Measurements from ENCODE around the gene NR2F2.

Gene NR2F2

DNA sequence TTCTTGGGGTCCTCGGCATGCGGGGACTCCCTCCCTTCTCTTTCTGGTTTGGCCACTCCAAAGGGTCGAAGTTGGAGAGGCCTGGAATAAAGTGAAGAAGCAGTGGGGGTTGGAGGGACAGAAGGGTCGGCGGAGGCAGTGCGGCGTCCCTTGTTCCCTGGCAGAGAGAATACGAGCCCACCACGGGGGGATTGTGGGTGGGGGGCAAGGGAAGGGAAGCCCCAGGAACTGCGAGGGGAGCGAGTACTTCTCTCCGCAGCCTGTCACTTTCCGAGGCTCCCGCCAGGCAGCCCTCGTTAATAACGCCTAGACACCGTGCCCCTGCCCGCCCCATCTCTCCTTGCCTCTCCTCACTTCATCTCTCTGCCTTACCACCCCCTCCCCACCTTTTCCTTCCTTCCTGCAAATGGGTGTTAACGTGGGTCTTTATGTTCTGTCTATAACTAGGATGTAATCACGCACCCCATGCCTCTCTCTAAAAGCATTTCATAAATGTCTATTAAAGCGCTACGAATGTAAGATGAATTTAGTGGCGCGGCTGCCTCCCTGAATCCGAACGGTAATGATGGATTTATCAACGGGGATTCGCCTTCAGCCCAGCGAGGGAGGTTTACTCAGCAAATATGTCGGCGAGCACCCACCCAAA is 13.7 kb downstream of the NR2F2 start:
- DNase-seq: peak; percentile 12 to 13

GRCh38 chr15:96344706-96345559 is 14.4 kb downstream of the NR2F2 start:
- peak; percentile 14 to 16 for DNase-seq

- peak; percentile 20 to 28 for DNase-seq
Measured at GRCh38 chr15:96345560-96346399, 15.3 kb downstream of the NR2F2 start.

DNA sequence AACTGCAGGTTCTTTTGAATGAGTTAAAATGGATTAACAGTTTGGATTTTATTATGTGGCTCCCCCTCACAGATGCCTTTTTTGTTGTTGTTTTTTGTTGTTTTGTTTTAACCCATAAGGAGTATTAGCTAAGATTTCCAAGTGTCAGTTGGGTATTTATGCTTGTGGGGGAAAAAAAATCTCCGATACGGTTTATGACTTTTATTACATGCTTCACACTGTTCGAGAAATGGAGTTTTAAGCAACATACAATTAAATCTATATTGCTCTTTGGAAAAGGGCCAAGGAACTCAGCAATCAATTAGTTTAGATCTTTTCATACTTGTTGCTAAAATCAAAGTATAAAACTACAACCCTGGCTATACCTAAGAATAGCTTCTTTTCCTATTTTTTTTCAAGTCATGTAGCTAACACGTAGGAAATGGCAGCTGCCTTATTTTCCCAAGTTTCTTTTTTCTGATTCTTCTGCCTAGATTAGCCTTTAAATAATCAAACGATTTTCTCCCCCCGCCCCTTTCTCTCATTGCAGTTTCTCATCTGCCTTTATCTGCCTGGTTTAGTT is 16.0 kb downstream of the NR2F2 start:
- DNase-seq: no peak

DNA sequence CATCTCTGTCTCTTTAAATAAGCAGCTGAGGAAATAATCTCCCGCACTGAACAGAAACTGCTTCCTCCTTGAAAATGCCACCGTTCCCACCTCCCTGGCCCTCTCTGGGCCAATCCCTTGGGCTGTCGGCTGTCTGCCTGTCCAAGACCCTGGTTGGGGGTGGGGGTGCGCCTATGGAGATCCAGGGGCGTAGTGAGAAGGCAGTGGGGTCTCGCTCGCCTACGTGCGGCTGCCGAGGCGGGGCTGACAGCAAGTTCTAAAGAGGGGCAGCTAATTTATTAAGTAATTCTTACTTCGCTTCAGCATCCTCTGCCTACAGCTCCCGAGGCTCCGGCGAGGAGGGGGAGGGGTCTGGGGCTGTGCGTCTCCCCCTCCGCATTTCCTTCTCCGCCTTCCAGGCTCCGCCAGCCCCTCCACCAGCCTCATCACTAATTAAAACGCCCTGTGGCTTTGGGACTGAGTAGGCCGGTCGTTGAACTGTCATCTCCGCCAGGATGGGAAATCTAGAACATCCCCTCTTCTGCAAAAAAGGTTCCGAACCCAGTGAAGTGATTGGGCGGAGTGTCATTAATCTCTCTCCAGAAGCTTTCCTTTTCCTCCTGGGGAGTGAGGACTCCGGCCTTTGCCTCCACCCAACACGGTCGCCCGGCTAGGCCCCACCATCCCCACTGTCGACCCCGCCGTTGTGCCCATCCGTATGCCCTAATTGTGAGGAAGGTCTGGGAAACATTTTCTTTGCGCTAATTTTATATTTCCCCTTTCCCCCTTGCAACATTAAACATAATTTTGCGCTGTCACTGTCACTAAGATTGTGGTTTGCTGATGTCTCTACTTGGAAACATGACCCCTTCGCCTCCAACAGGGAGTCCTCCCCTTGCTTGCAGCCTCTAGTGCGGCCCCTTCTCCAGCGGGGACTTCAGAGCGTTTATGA is 16.9 kb downstream of the NR2F2 start:
- peak; percentile 4 to 12 for DNase-seq

DNA sequence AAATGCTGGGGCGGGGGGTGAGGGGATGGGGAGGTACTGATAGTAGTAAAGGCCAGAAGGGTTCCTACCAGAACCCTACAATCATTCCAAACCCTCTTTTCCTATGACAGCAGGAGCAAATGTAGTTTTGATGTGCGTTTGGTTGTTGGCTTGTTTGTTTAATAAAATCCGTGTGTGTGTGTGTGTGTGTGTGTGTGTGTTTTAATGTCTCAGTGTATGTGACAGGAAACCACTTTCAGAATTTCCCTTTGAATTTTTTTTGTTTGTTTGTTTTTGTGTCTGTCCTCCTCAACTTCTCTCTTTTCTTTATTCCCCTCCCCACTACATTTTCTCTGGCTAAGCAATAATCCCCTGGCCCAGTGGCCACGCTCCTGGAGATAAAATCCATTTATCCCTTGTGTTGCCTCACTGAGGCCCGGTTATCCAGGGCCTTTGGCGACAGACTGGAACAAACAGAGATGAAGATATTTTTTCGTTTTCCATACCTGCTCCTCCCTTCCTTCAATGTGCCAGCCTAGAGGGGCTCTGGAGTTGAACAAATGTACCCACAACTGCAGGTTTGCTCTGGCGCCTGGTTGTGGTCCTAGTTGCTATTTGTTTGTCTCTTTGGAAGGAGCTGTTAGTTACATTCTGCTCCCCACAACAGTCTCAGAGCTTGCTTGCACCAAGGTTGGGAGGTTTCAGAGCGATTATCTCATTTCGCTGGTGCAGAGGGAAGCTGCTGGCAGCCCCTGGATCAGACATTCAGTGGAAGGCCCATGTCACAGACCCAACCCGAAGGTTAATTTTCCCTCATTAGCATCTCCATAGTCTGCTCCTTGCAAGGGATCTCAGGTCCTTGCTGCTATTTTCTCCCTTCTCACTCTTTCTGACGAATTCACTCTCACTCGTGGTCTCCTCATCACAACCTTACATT is 17.9 kb downstream of the NR2F2 start:
- peak in 1 of 2 experiments; percentile 6 for DNase-seq

DNA sequence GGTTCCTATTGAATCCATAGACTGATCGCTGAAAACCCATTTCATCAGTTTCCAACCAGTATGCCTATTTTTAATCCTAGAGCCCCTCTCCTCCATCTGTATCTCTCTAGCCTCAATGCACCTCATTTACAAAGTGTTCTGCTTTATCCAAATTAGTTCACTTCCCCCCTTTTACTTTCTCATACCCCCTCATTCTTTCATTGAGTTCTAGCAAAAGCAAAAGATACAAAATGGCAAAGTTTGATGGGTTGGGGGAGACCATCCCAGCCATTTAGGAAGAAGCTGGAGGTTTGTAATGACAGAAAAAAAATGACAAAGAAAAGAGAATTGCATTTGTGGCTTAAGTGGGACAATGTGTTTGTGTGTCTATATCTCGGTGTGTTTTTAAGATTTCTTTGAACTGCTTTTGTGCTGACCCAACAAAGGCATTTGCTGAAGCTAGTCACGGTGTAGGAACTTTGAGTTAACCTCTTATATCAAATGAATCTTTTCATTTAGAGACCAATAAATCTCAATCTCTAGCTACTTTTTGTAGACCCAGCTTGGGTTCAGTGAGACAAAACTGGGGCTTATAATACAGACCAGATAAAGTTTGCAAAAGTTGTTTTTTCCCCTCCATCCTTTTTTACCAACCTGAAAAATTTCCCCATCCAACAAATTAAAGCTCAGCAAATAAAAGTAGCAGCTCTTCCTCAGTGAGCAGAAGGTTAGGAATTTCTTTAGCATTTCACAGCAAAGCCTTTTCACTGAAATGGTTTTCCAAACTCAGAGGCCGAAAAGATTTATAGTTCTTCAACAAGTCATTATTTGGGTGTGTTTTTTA is 18.7 kb downstream of the NR2F2 start:
- DNase-seq: no peak

DNA sequence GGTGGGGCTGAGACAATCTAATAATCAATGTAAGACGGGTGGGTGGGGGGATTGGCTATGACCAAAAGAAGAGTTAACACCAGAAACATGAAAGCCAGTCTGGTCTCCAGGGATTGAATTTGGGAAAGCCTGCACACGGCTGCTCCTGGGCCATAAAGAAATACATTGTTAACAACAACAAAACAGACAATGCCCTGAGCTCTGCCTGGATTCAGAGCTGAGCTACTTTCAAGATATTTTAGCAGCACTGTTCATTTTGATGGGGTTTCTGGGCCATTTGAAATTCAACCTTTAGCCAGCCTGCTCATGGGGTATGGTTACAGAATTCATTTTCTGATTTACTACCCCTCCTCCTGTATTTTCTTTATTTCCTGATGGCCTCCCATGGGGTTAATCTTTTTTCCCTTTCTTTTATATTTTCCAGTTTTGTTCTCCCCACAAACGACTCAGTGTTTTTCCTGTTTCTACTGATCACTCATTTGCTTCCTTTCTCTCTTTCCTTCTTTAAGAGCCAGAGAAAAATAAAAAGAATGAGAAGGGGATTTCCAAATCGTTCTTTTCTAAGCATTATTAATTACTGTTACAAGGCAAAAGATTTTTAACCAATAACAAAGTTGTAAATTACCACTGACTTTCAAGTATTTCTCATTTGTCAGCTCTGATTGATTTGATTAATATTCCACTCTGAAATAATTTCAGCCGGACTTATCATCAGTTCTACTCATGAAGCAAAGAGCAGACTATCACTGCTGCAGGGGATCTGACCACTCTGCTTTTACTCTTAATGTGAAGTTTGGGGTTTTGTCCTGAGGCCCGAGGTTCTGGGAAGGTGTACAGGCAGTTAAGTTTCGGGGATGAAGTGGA is 19.6 kb downstream of the NR2F2 start:
- no peak for DNase-seq

GRCh38 chr15:96350934-96351724 is 20.6 kb downstream of the NR2F2 start:
- no peak for DNase-seq

DNA sequence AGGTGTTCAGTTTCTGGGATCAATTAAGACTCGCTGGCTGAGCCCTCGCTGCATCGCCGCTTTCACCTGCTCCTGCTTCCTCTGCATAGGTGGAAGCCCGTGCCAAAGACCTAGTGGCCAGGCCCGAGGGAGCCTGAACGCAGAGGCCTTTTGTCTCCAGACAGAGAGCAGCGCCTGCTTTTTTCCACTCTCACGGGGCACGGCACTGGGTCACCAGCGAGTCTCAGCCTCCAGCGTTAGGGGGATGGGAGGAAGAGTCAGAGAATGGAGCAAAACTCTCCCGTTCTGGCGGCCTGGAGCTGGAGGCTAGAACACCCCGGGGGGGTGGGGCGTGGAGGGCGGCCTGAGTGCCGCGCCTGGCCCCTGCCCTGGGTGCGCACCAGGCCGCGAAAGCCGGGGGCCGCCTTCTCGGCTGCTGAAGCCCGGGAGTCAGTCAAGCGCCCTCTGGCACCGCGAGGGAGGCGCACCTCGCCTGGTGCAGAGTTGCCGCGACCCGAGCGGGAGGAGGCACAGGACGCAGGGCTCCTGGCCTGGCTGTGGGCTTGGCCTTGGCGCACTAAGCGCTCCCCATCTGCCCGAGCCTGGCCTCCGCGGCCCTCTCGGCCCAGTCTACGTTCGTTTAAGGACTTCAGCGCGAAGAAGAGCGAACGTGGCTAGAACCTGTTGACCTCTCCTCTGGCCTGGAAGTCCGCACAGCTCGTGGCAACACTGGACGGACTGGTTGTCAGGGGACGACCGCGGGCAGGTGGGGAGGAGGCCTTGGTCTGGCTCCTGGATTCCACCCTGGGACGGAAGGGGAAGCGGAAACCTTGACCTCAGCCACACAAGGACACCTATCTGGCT is 21.5 kb downstream of the NR2F2 start:
- DNase-seq: no peak

DNA sequence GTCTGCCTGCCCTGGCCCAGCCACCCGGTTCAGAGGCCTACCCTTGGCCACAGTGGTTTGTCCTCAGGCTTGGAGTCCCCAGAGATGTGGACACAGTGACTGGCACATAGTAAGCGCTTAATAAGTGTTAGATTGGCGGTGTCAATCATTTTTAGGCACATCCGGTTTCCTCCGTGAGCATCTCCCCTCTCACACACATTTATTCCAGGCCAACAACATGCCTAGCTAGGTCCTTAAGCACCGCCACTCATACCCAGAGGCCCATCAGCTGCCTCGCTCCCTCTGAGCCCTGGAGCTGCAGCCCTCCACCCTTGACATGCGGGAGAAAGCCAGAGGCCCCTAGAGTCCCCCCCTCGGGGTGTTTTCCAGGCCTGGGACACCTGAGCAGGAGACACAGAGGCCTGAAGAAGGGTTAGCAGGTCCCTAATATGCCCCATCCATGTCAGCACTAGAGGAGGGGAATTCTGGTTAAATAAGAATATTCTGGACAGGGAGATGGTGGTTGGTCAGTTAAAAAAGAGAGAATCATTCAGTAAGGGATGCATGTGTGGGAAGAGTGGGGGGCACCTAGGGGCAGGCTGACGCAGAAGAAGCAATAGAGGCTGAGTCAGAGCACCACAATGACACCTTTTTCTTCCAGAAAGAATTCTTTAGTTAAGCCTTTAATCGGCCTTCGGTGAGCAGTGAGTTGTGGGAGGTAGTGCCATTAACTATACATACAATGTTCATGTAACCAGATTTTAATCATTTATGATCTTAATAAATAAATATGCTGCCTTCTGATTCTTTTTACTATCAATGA is 22.3 kb downstream of the NR2F2 start:
- DNase-seq: no peak

DNA sequence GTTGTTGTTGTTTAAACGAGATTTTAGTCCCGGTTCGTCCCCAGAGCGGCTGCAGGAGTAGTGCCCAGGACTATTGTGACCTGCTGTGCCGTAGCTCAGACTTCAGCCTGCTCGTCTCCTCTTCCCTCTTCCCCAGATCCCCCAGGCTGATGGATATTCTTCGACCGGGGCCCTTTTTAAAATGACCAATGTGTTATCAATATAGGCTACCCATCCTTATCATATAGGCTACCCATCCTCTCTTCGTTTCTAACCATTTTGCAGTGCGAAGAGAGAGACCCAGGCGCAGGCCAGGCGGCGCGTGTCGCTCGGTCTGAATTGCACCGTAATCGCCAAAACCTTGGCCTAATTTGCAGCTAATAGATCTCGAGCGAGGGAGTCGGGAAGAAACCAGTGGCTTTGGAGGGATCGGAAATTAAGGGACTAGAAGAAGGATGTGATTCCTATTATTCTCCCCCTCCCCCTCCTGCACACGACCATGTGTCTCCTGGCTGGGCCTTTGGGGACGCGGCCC is 23.0 kb downstream of the NR2F2 start:
- no peak for DNase-seq

DNA sequence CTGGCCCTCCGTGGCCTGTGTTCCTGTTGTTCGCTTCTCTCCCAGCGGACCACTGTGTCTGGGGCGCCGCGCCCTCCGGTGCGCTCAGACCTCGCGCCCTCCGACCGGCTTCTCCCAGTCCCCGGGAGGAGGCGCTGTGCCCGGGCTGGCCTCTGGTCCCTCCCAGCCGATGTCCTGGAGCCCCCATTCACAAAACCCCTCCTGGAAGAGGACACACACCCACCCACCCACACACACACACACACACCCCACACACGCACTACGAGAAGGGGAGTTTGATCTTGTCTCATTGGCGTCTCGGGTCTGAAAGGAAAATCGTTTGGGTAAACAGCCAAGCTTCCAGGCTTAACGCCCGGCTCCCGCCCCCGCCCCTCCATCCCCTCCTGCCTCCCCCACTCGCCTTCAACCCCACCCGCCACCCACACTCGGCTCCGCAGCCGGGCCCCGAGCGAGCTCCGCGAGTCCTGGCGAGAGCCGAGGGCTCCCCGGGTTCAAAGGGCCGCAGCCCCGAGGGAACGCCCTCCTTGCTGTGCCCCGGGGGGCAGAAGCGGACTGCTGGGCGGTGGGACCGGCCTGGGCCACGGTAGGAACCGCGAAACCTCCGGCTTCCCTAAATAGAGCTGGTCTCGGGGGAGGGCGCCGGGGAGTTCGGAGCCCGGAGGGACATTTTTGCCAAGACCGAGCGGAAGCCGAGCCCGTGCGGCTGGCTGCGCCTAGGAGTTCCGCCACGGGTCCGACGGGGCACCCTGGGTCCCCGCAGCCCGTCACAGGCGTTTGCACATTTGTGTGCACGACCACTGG is 23.6 kb downstream of the NR2F2 start:
- no peak for DNase-seq

DNA sequence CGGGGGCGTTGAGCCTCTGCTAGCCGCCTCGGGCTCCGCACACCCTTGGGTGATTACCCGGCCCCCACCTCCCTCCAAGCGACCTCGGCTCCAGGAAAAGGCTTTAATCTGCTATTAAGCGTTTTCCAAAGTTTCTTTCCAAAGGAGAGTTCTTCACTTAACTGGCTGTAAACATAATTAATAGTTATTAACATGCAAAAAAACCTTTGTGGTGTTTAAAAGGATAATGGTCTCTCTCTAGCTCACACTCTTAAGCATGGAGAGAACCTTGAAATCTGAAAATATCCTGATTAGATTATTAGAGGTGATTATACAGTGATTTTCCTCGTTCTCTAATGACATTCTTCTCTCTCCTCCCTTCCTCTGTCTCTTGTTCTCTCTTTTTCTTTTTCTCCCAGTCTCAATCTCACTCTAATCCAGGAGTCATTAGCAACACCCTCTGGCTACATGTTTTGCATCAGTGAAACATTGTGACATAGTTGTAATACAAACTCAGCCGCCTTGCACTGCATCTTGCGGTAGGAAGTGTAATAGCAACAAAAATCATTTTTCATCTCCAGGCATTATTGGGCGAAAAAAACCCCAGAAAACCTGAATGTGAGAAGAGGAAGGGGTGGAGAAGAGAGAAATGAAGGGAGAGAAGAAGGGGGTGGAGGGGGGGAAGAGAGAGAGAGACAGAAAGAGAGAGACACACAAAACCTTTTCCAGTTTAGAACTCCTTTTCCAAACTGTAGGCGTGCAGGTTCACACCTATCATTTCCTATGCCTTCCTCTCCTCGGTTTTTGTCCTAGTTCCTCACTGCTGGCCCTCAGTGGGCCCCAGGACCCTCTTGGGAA is 24.4 kb downstream of the NR2F2 start:
- DNase-seq: no peak
